Daoy (cell line): ENCODE data around the gene ISOC1. TPM values are rescaled to one million over a fixed set of nuclear protein-coding genes. Genes with fewer than 3 reads are reported as not detected.

Source experiments
- DNase-seq: peaks from one replicate; pipeline ENCODE4 v3.0.0-alpha.2; 2015; ENCODE audit warnings: low read depth
- total RNA-seq: library from RNA; depleted of rRNA; stranded (reverse); fragments of >200 nt; shearing (Covaris generic); gene quantifications from 2 replicates; pipeline ENCODE4 v1.2.3, GENCODE V29; 2014

ISOC1 gene
- total RNA-seq, 1 experiment from 2014 or later, result 37.4 TPM

DNA sequence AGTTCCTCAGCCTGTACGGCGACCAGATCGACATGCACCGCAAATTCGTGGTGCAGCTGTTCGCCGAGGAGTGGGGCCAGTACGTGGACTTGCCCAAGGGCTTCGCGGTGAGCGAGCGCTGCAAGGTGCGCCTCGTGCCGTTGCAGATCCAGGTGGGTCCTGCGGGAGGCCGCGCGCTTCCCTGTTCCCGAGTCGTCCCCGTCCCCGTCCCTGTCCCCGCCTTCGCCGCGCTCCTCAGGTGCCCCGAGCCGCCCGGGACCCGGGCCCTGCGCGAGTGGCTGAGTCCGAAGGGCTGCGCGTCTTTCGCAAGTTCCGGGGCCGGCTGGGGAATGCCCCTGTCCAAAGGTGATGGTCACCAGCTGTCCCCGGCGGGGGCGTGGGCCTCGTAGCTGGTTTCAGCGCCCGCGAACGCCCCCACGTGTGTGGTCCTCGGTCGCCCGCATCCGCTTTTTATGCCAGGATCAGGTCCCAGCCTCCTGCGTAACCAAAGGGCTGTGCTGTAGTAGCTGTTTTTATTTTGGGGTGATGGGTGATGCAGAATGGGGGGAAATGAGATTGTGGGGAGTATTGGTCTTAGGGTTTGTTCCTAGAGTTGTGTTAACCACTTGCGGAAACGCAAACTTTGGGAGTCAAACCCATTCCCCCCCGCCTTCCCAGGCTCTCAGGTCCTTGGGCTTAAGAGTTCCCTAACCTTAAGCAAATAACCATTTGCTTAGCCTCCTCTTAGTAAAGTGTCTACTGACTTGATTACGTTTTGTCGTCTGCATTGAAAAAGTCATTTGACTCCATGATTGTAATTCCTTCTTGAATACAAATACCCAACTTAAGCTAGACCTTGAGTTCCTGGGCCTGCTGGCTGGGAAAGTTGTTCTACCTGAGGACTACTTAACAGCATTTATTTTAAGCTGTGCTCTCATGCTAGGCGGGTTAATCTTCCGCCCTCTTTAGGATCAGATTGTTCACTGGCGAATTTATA lies 663 bp downstream of the ISOC1 start:
- peak; percentile 59 for DNase-seq

DNA sequence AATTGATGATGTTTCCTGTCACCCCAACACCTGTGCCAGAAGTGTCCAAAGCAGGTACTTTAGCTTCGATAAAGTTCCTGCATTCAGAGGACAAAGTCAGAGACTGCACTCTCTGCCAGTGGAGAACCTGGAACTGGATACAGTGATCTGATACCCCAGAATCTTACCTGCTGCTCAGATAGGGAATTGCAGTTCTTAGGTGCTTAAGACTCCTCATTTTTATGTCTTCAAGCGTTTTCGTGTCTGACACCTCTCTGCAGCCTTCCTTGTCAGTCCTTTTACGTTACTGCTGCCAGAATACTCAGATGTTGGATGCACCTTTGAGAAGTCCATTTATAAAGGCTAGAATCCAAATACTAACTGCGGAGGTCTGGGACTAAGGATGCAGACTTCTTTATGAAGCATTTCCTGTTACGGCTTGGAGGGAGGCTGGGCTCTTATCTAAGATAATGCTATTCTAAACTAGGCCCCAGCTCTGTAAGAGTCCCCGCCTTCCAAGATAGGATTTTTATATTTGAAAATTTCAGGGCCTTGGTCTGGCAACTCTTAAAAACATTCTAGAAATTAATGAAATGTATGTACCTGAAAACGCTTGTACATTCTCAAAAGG lies 1.9 kb downstream of the ISOC1 start:
- DNase-seq, result no peak

DNA sequence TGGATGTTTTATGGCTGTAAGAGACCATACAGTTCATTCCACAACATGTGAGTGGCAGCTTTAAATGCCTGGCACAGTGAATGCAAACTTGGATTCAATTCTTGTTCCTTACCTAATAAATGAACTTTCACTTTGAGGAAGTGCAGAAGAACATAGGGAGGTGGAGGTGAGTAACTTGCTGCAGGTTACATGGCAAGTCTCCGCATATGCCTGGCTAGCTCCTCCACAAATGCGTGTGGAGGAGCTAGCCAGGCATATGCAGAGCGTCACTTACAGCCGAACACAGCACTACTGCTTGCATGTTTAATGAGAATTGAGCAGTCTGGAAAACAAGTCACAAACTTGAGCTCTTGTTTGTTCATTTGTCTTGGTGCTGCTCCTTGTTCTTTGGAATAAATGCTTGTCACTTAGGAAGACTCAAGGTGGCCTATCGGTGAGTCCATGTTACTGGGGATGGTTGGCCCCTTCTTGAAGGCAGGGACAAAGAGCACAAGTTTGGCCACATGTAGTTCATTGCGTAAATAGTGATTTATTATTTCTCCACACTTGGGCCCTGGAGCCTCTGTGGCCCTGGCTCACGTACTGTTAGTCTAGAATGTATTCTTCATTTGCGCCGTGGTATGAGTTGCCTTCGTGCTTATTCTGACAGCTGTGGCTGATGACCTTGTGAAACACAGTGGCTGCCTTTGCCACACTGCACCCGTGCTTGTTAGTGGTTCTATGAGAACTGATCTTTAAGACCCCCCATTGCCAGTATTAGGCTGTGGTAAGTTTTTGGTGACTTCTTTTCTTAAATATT lies 3.1 kb downstream of the ISOC1 start:
- no peak for DNase-seq

DNA sequence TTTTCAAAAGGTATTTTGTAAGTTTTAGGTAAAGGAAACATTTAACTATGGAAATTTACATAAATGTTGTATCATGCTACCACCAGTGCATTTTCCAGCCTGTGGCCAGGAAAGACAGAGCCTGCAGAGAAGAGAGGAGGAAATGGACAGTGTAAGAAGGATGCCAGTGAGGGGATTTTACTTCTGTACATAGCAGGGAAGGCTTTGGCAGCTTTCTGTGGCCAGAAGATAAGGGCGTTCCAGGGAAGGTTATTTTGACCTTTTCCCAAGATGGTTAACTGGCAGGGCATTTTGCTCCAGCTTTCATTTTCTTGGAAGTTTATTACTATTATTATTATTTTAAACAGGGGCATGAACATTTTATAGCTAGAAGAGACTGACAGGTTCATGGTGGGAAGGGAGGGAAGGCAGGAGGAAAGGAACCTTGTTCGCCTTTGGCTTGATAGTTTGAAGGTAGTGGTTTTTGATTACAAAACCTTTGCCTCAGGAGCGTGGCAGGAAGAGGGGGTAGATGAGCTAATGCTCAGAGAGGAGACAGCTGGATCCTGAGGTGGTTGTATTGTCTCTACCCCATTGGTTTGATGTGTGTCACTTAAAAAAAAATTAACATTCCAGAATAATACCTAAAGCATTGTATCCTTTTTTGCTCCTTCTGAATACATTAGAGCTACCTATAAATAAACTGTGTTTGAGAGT lies 4.1 kb downstream of the ISOC1 start:
- DNase-seq, result peak; percentile 27

DNA sequence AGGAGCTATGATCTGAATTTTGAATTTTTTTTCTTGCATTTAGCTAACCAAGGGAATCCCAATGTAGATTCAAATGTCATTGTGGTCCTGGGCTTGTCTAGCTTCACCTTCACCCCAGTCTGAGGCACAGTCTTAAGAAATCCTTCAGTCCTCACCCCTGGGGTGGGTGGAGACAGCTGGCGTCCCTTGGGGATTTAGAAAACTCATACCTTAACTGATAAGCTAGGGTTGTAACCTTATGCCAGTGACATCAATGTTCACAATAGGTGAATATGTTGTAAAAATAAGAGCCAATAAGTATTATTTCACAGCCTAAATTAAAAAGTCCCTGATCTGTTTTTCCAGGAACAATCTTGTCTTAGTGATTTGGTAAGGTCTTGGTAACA lies 4.6 kb downstream of the ISOC1 start:
- DNase-seq, result no peak

DNA sequence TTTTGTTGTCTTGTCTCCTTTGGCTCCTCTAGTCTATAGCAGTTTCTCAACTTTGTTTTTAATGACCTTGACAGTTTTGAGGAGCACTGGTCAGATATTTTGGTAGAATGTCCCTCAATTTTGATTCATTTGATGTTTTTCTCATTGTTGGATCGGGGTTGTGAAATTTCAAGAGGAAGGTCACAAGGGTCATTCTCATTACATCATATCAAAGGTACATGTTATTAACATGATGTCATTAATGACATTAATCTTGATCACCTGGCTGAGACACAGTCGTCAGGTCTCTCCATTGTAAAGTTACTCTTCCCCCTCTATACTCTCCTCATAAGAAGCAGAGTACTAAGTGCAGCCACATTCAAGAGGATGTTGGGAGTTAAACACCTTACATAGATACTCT lies 7.2 kb downstream of the ISOC1 start:
- no peak for DNase-seq

DNA sequence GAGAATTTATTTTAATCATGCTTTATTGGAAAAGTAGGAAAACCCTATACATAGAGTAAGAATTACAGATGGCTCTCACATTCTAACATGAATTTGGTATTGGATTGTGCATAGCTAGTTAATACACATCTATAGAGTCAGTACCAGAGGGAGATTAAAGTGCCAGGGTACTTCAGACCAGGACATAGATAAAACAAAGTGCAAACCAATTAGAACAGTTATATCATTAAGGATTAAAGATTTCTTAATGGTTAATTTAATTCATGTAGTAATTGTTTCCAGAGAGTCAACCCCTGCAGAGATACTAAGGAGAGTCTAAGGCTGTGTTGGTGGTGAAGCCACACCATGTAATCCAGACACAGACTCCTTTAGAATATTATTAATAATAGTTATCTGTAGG lies 8.8 kb downstream of the ISOC1 start:
- no peak for DNase-seq

DNA sequence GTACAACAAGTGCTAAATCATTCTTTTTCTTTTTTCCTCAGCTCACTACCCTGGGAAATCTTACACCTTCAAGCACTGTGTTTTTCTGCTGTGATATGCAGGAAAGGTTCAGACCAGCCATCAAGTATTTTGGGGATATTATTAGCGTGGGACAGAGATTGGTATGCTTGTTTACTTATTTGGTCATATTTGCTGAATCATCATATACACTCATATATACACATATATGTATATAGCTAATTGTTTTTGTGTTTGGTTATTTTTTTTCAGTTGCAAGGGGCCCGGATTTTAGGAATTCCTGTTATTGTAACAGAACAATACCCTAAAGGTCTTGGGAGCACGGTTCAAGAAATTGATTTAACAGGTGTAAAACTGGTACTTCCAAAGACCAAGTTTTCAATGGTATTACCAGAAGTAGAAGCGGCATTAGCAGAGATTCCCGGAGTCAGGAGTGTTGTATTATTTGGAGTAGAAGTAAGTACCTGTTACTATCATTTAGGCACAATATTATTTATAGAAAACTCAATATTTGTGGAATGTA lies 10.4 kb downstream of the ISOC1 start:
- DNase-seq, result no peak

DNA sequence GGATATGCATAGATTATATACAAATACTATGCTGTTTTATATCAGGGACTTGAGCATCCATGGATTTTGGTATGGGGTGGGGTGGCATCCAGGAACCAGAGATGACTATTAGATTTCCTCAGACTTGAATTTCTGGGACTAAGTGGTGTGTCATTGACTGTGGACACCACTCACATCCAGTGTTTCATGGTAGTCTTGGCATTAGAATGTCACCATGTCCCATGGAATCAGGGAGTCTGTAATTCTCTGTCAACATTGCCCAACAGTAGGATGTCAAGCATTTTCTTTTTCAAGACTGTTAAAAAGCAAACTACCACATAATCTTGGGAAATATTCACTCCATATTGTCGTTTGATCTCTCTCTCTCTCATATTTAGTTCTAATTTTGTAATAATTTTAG lies 13.1 kb downstream of the ISOC1 start:
- no peak for DNase-seq

DNA sequence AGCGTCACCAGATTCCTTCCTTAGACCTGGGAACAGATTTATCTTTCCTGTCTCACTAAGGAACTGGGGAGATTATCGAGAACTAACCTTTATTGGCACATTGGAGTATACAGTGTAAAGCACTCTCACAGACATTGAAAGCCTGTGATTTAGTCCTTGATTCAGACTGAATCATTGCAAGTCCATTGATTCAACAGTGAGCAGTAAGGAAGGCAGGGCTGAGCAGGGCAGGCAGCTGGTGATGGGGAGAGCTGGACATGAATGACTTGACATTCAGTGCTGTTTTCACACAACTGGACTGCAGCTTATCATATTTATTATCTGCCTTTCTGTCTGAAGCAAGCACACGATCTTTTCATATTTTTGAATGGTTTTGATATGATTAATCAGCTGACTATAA lies 16.2 kb downstream of the ISOC1 start:
- DNase-seq, result no peak

DNA sequence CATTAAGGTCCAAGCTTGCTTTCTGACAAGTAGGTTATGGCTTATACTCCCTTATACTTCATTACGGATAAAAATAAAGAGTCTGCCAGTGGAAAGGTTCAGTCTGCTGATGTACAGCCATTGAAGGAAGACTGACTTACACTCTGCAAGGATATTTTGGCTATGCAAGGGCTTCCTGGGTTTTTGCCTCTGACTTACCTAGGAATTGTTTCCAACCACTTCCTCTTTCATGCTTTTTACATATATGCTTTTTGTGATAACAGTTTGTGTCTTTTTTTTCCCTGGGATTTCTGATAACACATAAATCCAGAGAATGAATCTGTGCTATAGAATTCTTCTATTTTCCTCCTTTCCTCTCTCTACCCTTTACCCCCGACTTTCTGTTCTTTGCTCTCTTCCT lies 16.8 kb downstream of the ISOC1 start:
- no peak for DNase-seq

DNA sequence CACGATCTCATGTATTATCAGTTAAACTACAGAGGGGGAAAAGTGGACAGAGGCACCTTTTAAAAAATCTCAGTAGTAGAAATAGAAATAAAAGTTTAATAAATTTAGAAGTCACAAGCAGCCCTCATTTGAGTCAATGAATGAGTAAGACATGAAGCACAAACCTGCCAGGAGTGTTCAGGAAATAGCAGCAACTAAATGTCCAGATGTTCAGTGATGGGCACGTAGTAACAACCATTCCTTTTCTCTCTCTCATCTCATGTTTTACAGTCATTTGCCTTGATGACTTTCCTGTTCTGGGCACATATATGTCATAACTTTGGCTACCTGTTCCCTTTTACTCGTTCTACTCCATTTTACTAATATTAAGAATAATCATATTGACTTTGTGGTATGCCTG lies 17.7 kb downstream of the ISOC1 start:
- DNase-seq, result no peak

DNA sequence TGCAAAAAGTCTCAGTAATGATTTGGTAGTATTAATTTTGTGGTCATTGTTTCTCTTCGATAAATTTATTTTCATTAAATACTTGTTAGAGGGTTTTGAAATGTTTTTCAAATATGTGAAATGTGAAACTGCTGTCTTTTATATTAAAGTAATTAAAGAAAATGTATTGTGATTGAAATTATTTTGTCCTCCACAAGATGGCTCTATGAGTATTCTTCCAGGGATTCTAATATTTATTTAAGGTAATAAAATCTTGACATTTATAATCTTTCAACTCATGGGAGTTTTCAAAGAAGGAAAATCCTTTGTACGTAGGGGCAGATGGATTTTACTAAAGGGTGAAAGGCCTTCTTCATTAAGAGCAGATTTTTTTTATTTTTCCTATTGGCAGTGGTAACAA lies 19.3 kb downstream of the ISOC1 start:
- no peak for DNase-seq

DNA sequence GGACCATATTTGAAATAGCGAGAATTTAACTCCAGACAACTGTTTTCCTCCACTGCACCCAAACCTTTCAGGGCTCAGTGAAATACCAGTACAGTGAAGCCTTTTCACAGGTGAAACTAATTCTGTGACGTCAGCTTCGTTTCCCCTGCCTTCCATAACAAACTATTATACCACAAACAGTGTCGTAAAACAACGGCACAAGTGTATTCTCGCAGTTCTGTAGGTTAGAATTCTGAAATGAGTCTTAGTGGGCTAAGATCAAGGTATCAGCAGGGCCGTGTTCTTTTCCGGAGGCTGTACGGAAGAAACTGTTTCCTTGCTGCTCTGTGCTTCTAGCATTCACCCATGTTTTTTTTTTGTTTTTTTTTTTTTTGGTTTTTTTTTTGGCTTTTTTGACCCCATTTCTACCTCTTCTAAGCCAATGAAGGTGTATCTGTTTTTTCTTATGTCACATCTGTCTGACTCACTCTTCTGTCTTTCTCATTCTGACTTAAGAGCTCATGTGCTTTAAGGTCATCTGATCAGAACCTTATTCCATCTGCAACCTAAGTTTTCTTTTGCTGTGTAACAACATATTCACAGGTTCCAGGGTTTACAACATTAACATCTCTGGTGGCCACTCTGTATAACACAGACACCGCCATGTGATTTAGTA lies 20.1 kb downstream of the ISOC1 start:
- no peak for DNase-seq

DNA sequence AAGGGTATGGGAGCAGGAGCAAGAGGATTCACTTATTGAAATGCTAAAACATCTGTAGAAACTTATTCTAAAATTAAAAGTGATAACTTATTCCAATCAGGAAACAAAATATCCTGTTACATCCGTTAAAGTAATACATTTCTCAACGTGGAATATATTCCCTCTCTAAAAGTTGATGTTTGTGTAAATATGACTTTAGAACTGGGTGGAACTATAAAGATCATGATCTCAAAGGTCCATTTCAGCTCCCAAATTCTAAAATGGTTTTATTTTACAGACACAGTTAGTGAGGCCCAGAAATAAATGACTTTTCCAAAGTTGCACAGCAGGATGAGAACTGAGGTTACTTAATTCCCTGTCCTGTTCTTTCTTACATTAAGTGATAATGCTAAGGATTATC lies 21.1 kb downstream of the ISOC1 start:
- no peak for DNase-seq

DNA sequence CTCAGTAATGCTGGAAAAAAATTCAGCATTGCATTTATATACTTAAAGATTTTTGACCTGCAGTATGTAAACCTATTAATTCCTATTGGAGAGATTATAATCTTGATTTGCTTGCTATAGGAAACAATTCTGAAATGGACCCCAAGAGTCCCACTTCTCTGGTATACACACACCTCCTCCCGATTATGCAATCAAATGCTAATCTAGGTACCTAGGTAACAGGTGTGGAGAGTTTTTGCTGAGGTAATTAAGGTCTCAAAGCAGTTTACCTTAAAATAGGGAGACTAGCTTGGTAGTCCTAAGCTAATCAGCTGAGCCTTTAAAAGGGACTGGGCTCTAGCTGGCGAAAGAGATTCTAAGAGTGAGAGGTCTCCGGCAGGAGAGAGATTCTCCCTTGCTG lies 22.2 kb downstream of the ISOC1 start:
- no peak for DNase-seq

DNA sequence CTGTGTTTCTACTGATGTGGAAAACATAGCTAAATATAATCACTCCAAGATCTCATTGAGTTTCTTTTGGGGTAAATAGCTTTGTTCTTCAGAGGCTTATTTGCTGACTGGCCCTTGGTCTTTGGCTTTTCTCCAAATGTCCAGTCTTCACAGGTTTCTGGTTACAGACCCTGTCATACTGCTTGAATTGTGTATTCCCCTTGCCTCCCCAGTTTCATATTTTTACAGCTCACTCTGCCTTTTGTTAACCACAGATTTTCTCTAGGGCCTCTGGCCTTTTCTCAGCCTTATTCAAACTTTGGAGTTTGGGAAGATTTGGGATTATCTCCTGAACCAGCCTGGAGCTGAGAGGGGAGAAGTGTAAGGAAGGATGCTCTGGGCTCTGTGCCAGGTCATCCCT lies 23.9 kb downstream of the ISOC1 start:
- no peak for DNase-seq

DNA sequence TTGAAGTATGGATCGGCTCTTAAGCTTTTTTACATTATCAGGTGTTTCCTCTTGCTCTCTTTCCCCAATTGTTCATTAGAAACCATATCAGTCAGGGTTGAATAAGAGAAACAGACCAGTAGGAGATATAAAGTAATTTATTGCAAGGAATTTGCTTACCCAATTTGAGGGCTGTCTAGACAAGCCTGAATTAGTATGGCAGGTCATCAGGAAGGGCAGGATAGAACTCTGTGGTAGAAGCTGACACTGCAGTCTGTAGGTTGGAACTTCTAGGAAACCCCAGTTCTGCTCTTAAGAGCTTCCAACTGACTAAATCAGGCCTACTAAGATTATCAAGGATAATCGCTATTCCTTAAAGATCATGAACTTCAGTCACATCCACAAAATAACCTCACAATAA lies 24.3 kb downstream of the ISOC1 start:
- DNase-seq, result no peak

DNA sequence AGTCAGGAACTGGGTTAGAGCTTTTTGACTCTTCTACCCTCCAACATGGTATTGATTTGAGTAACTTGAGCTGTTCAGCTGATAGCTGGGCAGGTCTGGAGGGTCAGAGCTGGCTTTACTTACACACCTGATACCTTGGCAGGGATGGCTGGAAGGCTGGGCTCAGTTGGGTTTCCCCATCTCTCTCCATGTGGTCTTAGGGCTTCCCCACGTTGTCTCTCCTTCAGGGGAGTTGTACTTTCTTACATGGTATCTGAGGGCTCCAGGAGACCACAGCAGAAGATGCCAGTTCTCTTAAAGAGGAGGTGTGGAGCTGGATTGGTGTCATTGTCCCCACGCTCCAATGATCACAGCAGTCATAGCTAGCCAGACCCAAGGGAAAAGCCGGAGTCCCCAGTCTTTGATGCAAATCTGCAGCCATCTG lies 25.6 kb downstream of the ISOC1 start:
- no peak for DNase-seq

DNA sequence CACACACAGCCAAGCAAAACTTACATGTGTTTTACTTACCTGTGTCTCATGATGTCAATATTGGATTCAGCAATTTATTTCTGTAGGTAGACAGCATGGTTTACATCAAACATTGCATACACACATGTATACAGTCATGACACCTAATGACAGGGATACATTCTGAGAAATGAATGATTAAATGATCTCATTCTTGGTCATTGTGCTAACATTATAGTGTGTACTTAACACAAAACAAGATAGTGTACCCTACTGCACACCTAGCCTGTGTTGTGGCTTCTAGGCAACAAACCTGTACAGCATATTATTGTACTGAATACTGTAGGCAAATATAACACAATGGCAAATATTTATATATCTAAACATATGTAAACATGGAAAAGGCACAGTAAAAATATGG lies 28.0 kb downstream of the ISOC1 start:
- DNase-seq, result no peak

DNA sequence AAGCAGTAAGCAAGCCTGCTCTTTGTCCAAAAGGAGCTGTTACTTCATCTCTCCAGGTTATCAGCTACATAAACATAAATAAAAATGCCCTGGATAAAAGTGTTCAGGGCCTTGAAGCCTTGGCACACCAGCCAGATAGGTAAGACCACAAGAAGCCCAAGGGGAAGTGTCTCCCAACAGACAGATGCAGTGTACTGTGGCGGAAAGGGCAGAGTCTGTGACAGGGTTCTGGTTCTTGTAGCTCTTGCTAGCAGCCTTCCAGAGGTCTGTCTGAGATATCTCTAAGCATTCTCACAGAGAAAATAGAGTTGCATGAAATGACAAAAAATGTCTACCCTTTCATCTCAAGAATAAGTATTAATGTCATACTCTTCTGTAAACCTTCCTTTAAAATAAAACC lies 30.1 kb downstream of the ISOC1 start:
- no peak for DNase-seq
